GM18858 (cell line): ENCODE results near the gene TUBB.
"Not testable (repeated sequence)": the region's sequence is repeated elsewhere in the genome, so short reads cannot be mapped to it uniquely, and the experiment has no call there.

Experiments used
- ATAC-seq: cut with Tn5 transposase; IDR thresholded peaks from one replicate; pipeline ENCODE4 v1.9.1; 2021; ENCODE audit not compliant: unreplicated experiment

TUBB gene

DNA sequence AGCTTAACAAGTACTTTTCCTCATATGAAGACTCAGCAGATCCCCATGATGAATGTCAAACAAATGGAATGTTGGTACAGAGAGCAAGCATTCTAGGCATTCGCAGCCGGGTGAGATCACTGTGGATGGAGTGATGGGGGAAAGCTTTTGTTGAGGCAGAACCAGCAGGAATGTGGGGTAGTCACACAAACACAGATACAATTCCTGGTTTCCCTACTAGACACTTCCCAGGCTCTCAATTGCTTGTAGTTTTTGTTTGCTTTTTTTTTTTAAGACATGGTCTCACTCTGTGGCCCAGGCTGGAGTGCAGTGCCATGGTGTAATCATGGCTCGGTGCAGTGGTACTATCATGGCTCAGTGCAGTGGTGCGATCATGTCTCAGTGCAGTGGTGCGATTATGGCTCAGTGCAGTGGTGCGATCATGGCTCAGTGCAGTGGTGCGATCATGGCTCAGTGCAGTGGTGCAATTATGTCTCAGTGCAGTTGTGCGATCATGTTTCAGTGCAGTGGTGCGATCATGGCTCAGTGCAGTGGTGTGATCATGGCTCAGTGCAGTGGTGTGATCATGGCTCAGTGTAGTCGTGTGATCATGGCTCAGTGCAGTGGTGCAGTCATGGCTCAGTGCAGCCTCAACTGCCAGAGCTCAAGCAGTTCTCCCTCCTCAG is 39.6 kb downstream of the TUBB start:
- no peak for ATAC-seq

DNA sequence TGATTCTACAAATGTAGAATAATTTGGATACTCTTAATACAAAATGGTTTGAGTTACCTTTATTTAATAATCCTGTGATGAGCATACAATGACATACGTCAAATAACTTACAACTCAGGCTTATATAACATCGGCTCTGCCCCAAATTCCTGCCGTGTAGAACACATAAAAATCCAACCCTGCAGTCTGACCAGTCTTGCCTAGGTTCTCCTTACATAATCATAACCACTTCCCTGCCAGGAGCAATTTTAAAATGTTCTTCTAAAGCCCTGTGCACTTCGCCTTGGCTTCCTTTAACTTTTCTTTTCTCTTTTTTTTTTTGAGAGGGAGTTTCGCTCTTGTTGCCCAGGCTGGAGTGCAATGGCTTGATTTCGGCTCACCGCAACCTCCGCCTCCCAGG is 40.4 kb downstream of the TUBB start:
- ATAC-seq, result no peak

GRCh38 chr6:30761791-30762429 is 41.8 kb downstream of the TUBB start:
- ATAC-seq, result no peak

DNA sequence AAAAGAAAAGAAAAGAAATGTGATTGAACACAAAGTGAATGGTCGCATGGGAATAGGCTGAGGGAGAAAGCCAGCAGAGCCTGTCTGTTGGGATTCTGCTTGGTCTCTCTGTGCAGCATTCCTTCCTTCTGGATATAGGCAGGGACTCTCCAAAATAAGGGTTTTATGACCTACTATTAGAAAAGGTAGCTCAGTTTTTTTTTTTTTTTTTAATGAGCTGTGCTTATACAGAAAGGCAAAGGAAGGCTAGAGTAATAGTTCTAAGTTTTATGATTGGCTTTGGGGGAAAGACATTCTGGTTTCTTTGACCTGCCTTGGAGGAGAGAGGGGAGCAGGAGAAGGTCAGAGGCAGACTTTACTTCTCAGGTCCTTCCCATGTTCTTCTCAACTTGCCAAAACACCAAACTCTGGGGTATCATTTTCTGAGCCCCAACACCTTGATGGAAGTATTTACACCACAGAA is 43.0 kb downstream of the TUBB start:
- ATAC-seq, result no peak

DNA sequence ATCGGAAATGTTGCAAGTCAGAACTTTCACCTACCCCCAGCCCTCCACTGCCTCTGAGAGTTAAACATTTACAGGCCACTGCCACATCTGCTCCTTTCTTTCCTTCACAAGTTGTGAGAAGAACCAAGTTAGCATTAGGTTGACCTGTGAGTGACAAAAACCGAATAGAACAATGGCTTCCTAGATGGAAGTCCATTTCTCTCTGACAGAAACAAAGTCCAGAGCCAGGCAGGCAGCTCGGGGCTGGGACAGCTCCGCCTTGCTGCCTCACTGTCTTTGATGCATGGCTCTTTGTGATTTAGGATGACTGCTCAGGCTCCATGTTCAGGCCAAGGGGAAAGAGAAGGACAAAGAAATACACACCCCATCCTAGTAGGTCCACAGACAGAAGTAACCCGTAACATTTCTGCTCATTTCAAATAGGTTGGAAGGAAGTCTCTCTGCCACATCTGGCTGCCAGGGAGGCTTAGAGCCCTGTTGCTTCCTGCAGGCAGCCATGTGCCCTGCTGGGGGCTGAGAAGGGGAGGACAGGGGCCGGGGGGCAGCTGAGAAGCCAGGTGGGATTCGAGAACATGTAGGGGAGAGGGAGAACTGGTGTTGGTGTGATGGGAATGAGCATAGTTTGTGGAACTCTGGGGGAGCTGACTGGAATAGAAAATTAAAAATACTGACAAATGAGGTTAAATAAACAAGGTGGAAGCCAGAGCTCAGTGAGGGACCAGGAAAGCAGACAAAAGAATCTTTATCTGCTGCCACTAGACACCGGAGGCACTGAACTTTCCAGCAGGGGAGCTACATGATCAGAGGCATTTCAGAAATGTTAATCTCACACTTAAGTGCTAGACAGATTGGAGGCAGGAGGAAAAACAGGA is 43.7 kb downstream of the TUBB start:
- no peak for ATAC-seq

DNA sequence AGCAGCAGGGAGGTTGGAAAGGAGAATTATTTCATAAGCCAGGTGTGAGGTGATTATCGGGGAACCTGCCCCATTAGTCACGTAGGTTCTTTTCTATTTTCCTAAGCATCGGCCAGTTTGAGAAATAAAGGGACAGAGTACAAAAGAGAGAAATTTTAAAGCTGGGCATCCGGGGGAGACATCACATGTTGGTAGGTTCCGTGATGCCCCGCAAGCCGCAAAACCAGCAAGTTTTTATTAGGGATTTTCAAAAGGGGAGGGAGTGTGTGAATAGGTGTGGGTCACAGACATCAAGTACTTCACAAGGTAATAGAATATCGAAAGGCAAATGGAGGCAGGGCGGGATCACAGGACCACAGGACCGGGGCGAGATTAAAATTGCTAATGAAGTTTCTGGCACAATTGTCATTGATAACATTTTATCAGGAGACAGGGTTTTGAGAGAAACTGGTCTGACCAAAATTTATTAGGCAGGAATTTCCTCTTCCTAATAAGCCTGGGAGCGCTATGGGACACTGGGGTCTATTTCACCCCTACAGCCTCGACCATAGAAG is 44.4 kb downstream of the TUBB start:
- ATAC-seq, result not testable (repeated sequence)

DNA sequence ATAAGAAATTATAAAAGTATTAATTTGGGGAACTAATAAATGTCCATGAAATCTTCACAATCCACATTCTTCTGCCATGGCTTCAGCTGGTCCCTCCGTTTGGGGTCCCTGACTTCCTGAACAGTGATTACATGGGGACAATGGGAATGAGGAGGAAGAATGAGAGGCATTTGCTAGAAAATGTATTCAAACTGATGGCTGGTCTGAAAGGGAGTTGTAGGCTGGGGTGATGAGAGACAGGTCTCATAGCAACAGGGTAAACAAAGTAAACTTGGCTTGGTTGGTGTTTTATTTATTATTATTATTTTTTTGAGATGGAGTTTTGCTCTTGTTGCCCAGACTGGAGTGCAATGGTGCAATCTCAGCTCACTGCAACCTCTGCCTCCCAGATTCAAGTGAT is 45.3 kb downstream of the TUBB start:
- ATAC-seq, result not testable (repeated sequence)

DNA sequence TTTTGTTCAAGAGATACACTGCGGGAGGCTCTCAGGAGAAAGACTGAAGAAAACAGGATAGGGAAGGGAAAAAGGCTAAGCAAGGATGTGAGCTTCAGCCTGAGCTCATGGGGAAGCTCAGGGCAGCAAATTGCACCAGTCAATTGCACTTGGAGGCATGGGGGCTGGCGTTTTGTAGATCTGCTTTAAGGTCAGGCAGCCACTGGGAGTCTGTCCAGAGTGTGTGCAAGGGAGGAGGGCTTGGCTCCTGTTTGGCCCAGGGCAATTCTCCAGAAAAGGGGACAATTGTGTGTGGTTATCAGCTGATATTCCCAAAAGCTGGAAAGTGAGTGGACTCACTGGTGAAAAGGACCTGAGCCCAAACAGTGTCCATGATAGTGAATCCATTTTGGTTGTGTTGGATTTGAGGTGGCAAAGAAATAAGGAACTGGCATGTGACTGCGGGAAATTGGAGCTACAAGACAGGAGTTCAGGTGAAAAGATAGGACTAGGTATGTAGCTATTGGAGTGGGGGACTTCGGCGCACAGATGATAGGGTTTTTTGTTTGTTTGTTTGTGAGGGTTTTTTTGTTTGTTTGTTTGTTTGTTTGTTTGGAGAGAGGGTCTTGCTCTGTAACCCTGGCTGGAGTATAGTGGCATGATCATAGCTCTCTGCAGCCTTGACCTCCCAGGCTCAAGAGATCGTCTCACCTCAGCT is 46.5 kb downstream of the TUBB start:
- ATAC-seq, result no peak

DNA sequence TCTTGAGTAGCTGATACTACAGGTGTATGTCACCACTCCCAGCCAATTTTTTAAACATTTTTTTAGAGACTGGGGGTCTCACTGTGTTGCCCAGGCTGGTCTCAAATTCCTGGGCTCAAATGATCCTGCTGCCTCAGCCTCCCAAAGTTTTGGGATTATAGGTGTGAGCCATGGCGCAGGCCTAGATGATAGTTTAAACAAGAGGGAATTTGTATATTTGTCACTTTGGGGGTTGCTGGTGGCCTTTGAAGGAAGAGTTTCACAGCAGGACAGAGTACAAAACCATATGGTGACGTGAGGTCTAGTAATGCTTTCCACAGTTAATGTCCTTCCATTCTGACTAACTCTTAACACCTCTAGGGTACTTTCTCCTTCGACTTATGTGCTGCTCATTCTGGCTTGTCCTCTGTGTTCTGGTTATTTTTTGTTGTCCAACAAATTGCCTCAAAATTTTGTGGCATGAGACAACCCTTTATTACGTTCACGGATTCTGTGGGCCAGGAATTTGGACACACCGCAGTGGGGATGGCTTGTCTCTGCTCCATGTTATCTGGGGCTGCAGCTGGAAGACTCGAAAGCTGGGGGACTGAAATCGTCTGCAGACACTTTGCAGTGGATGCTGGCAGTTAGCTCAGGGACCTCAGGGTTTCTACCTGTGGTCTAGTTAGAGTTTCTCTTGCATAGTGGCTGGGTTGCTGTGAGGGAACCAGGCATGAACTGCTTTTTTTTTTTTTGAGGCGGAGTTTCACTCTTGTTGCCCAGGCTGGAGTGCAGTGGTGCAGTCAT is 47.2 kb downstream of the TUBB start:
- no peak for ATAC-seq

DNA sequence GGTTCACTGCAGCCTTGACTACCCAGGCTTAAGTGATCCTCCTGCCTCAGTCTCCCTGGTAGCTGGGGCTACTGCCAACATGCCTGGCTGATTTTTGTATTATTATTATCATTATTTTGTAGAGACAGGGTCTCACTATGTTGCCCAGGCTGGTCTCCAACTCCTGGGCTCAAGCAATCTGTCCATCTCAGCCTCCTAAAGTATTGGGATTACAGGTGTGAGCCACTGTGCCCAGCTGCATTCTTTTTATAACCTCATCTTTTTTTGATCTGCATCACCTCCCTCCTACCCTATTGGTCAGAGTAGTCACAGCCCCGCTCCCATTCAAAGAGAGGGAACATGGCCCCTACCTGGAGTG is 47.8 kb downstream of the TUBB start:
- no peak for ATAC-seq

- no peak for ATAC-seq
These were observed 48.5 kb downstream of the TUBB start for GRCh38 chr6:30768634-30769087.

GRCh38 chr6:30769088-30769852 is 49.1 kb downstream of the TUBB start:
- ATAC-seq, result no peak

DNA sequence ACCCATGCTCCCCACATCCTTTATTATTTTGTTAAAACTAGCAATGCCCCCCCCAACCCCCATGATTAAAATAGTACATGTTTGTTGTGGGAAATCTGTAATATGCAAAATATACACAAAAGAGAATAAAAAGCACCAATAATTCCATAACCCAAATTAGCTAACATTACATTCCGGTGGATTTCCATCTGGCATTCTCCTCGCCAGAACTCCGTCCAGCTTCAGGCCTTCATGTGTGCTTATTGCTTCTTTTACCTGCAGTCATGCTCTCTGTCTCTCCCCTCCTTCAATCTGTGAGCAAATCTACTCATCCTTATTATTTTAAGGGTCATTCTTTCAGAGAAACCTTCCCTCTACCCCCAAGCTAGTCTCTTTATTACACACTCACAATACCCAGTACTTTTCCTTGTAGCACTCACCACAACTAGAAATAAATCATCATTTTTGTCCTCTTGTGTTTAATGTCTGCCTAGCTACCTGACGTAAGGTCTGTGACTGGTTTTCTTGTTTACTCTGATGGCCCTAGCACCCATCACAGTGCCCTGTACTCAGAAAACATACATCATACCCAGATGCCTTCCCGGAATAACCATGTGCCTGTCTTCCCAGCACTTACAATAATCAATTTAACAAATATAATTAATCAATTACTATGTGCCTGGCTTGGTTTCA is 49.8 kb downstream of the TUBB start:
- ATAC-seq, result no peak

GRCh38 chr6:30770592-30770991 is 50.4 kb downstream of the TUBB start:
- no peak for ATAC-seq

GRCh38 chr6:30774701-30775100 is 54.5 kb downstream of the TUBB start:
- ATAC-seq, result no peak
